NCI-H82 treated with DMSO at 0.1 percent for 48 hours (cell line): ENCODE measurements around the gene SLX1A.
"Not testable (repeated sequence)": the region's sequence is repeated elsewhere in the genome, so short reads cannot be mapped to it uniquely, and the experiment has no call there.

Source experiments
- DNase-seq: peaks from one replicate; lab custom pipeline; 2025; ENCODE audit not compliant: unreplicated experiment; lab: John Stamatoyannopoulos, UW

Gene SLX1A

GRCh38 chr16:30193615-30194014, at the start of gene SLX1A, which contains the start of gene BOLA2B:
TSS of gene SLX1A (plus strand) at chr16:30193875. CDS start at chr16:30194085, 210 bp downstream.
TSS of gene BOLA2B (minus strand) at chr16:30193666. CDS start at chr16:30193595, 71 bp downstream.
- DNase-seq: not testable (repeated sequence)

DNA sequence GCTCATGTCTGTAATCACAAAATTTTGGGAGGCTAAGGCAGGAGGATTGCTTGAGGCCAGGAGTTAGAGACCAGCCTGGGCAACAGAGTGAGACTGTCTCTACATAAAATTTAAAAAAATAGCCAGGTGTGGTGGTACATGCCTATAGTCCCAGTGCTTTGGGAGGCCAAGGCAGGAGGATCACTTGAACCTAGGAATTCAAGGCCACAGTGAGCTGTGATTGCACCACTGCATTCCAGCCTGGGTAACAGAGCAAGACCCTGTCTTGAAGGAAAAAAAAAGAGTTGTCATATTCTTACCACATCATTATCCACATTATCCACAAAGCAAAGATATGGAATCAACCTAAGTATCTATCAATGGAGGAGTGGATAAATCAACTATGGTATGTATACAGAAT, 49.7 kb upstream of the SLX1A start:
- DNase-seq: no peak

- no peak for DNase-seq
Observed at GRCh38 chr16:30144917-30145316, 48.8 kb upstream of the SLX1A start.

DNA sequence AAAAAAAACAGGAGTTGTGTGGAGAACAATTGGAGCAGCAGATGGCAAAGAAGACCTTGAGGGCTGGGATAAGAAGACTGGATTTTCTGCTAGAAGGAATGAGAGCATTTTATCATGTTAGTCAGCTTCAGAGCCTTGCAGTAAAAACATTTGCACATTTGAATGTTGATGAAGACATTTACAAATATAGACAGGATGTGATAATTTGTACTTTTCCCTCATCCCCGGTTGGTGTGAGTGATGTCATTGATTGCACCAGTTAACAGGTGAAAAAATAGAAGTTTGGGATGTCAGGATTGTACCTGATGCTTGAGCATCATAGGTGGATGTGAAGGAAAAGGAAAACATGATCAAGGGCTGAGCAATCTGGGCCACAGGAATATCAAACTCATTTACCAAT, 48.0 kb upstream of the SLX1A start:
- no peak for DNase-seq

- DNase-seq: peak; percentile 72
Observed at GRCh38 chr16:30147843-30148510, 45.7 kb upstream of the SLX1A start.

GRCh38 chr16:30149250-30149930, 44.3 kb upstream of the SLX1A start:
- no peak for DNase-seq

DNA sequence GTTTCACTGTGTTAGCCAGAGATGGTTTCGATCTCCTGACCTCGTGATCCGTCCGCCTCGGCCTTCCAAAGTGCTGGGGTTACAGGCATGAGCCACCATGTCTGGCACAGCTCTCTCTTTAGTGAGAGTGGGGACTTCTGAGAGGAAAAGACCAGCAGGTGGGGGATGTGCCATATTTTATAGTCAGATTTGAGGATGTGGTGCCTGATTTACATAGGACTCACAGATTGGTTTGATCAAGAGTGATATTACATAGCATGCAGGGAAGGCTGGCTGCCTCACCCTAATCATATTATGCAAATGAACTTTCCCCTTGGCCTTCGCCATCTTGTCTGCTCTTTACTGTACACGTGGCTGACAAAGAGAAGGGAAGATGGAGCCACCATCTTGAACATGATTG, 42.6 kb upstream of the SLX1A start:
- DNase-seq: no peak

- no peak for DNase-seq
Observed at GRCh38 chr16:30152517-30152916, 41.2 kb upstream of the SLX1A start.

DNA sequence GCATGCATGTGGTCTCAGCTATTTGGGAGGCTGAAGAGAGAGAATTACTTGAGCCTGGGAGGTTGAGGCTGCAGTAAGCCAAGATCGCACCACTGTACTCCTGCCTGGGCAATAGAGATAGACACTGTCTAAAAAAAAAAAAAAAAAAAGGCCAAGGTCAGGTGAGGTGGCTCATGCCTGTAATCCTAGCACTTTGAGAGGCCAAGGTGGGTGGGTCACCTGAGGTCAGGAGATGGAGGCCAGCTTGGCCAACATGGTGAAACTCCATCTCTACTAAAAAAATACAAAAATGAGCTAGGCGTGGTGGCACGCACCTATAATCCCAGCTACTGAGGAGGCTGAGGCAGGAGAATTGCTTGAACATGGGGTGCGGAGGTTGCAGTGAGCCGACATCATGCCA, 38.5 kb upstream of the SLX1A start:
- no peak for DNase-seq

GRCh38 chr16:30157214-30157613, 36.5 kb upstream of the SLX1A start:
- DNase-seq: no peak

DNA sequence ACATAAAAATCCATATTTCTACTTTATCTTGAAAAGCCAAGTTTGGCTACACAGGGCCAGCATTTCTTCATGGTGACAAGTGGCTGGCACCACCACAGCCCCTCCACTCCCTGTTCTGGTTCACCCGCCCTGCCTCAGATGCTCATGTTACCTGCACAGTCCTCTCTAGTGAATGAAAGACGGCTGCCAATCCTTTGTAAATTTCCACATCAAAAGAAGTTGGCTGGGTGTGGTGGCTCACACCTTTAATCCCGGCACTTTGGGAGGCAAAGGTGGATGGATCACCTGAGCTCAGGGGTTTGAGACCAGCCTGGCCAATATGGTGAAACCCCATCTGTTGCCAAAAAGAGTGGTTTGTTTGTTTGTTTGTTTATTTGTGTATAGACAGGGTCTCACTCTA, 30.1 kb upstream of the SLX1A start:
- DNase-seq: no peak

GRCh38 chr16:30166202-30166902, 27.3 kb upstream of the SLX1A start:
- no peak for DNase-seq

- DNase-seq: not testable (repeated sequence)
Observed at GRCh38 chr16:30168746-30169145, 24.9 kb upstream of the SLX1A start.

DNA sequence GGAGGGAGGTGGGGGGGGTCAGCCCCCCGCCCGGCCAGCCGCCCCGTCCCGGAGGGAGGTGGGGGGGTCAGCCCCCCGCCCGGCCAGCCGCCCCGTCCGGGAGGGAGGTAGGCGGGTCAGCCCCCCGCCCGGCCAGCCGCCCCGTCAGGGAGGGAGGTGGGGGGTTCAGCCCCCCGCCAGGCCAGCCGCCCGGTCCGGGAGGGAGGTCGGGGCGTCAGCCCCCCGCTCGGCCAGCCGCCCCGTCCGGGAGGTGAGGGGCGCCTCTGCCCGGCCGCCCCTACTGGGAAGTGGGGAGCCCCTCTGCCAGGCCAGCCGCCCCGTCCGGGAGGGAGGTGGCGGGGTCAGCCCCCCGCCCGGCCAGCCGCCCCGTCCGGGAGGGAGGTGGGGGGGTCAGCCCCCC, 24.3 kb upstream of the SLX1A start:
- not testable (repeated sequence) for DNase-seq

- DNase-seq: not testable (repeated sequence)
Observed at GRCh38 chr16:30170145-30170544, 23.5 kb upstream of the SLX1A start.

DNA sequence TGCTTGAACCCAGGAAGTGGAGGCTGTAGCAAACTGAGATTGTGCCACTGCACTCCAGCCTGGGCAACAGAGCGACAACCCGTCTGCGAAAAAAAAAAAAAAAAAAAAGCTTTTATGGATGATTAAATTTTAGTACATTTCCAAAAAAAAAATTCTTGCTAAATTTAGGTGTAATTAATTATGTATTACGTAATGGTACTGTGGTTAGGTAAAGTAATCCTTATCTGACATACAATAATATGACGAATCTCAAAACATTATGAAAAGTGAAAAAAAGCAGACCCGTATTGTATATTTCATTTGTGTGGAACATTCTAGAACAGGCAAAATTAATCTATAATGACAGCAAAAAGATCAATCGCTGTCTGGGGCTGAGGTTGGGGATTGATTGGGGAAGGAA, 20.6 kb upstream of the SLX1A start:
- DNase-seq: no peak

DNA sequence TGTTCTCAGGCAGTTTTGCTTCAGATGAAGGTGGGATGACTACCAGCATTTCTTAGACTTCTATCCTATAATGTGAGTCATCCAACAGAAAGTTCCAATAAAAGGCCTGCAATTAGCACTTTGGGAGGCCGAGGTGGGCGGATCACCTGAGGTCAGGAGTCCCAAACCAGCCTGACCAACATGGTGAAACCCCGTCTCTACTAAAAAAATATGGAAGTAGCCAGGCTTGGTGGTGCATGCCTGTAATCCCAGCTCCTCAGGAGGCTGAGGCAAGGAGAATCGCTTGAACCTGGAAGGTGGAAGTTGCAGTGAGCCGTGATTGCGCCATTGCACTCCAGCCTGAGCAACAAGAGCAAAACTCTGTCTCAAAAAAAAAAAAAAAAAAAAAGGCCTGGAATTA, 16.8 kb upstream of the SLX1A start:
- DNase-seq: not testable (repeated sequence)

DNA sequence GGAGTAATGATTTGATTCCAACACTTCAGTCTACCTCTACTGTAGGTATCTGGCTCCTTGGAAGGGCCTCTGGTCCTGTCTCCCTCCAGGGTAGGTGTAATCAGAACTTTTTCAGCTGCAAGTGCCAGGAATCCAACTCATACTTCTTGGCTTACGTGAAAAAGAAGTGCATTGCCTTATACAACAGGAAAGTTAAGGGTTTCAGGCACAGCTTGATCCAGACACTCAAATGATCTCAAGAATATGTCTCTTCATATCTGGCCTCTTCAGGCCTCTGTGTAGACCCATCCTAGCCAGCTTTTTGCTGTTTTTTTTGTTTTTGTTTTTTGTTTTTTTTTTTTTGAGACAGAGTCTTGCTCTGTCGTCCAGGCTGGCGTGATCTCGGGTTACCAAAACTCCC, 14.5 kb upstream of the SLX1A start:
- DNase-seq: no peak

GRCh38 chr16:30179931-30180330, 13.7 kb upstream of the SLX1A start:
- no peak for DNase-seq

- no peak for DNase-seq
Observed at GRCh38 chr16:30180741-30181140, 12.9 kb upstream of the SLX1A start.

DNA sequence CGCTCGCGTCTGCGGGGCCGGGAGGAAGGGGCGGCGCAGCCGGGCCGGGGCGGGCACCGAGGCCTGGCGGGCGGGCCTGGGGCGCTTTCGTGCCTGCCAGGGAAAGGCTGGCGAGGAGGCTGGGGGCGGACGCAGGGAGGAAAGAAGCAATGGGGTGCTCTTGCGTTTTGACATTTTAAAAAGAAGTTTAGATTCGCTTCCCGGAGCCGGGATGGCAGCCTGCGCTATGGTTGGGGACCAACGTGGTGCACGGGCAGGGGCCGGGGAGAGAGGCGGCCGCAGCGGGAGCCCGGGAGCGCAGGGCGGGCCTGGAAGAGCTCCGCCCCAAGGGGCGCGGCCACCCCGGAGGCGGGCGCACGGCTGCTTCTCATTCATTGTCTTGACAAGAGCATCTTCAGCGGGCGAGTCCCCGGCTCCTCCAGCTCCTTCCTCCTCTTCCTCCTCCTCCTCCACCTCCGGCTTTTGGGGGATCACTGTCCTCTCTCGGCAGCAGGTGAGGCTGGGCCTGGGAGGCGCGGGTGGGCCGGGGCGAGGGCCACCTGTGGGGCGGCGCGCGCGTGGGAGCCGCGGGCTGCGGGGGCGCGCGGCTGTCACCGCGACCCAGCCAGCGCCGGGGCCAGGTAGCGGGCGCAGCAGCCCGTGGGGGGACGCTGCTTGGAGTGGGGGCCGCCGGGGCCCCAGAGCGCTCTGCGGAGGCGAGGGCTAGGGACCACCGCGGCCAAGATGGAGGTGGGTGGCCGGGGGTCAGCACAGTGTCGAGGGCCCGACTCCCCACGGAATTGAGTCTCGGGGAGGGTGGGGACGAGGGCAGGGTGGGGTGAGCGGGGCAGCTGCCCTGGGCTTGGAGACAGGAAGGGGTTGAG, 10.2 kb upstream of the SLX1A start, which contains the start of gene CORO1A:
Gene CORO1A, plus strand, starts transcription at position 370 of the 863 bp plus-strand sequence. CDS start 1,608 bp downstream, outside the sequence.
- DNase-seq: peak; percentile 47
